SK-N-SH treated with all-trans-retinoic acid at 6 μM for 48 hours (cell line): ENCODE data around the gene TUBB8B.
"Not testable (repeated sequence)": the region's sequence is repeated elsewhere in the genome, so short reads cannot be mapped to it uniquely, and the experiment has no call there.

Experiments
- ARNTL ChIP-seq: fragments of 450-650 bp; formaldehyde crosslinking; IDR thresholded peaks from 2 replicates; pipeline ENCODE4 v1.5.0; 2020; ENCODE audit warnings: low read depth, mild to moderate bottlenecking, moderate library complexity, borderline replicate concordance
- PPARA ChIP-seq: fragments of 250-450 bp; sonication (Bioruptor Pico); IDR thresholded peaks from 2 replicates; pipeline ENCODE4 v1.5.0; 2020; ENCODE audit warnings: mild to moderate bottlenecking, borderline replicate concordance
- TOX ChIP-seq: fragments of 250-450 bp; sonication (Bioruptor Pico); IDR thresholded peaks from 2 replicates; pipeline ENCODE4 v1.8.0; 2021; ENCODE audit warnings: mild to moderate bottlenecking, moderate library complexity, borderline replicate concordance
- ZFP3 ChIP-seq: fragments of 250-450 bp; sonication (Bioruptor Pico); IDR thresholded peaks from 2 replicates; pipeline ENCODE4 v1.5.0; 2020; ENCODE audit warnings: mild to moderate bottlenecking, moderate library complexity
- ZNF565 ChIP-seq: fragments of 450-650 bp; formaldehyde crosslinking; conservative IDR thresholded peaks from 2 replicates; pipeline ENCODE4 v1.5.0; 2020; ENCODE audit warnings: low read depth, mild to moderate bottlenecking, moderate library complexity
- ZNF8 ChIP-seq: fragments of 450-650 bp; formaldehyde crosslinking; IDR thresholded peaks from 2 replicates; pipeline ENCODE4 v1.5.0; 2020; ENCODE audit warnings: mild to moderate bottlenecking, moderate library complexity
- TF ChIP-seq, protein P1 (sequence below): fragments of 250-450 bp; sonication (Bioruptor Pico); IDR thresholded peaks from 2 replicates; pipeline ENCODE4 v1.5.1; 2020; ENCODE audit warnings: low read depth, mild to moderate bottlenecking, moderate library complexity
- TF ChIP-seq, protein P2 (sequence below): fragments of 250-450 bp; sonication (Bioruptor Pico); IDR thresholded peaks from 2 replicates; pipeline ENCODE4 v1.8.0; 2020; ENCODE audit warnings: mild to moderate bottlenecking, moderate library complexity, borderline replicate concordance

DNA sequence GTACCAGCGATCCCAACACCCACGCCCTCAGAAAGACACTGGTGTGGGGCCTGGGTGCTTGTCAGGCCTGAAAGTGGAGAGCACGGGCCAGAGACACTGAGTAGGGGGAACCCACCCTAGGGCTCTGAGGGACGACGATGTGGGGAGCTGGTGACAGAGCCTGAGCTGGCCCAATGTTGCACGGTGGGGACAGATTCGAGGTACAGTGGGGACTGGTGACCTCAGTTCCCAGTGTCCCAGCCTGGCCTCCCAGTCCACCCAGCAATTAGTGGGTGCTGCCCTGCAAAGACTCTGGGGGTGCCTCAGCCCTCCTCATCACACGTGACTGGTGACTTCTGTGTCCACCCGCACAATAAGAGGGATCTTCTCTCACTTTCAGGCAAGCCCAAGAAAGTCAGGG, 36.6 kb downstream of the TUBB8B start:
- TF ChIP-seq ZNF565 (CRISPR knock-in tag); ZFP3 (CRISPR knock-in tag); ZNF8 (CRISPR knock-in tag); ARNTL (CRISPR knock-in tag); TOX (CRISPR knock-in tag); PPARA: not testable (repeated sequence)
- TF ChIP-seq, protein P1, sequence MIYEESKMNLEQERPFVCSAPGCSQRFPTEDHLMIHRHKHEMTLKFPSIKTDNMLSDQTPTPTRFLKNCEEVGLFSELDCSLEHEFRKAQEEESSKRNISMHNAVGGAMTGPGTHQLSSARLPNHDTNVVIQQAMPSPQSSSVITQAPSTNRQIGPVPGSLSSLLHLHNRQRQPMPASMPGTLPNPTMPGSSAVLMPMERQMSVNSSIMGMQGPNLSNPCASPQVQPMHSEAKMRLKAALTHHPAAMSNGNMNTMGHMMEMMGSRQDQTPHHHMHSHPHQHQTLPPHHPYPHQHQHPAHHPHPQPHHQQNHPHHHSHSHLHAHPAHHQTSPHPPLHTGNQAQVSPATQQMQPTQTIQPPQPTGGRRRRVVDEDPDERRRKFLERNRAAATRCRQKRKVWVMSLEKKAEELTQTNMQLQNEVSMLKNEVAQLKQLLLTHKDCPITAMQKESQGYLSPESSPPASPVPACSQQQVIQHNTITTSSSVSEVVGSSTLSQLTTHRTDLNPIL (CRISPR knock-in tag) = not testable (repeated sequence)
- TF ChIP-seq, protein P2, sequence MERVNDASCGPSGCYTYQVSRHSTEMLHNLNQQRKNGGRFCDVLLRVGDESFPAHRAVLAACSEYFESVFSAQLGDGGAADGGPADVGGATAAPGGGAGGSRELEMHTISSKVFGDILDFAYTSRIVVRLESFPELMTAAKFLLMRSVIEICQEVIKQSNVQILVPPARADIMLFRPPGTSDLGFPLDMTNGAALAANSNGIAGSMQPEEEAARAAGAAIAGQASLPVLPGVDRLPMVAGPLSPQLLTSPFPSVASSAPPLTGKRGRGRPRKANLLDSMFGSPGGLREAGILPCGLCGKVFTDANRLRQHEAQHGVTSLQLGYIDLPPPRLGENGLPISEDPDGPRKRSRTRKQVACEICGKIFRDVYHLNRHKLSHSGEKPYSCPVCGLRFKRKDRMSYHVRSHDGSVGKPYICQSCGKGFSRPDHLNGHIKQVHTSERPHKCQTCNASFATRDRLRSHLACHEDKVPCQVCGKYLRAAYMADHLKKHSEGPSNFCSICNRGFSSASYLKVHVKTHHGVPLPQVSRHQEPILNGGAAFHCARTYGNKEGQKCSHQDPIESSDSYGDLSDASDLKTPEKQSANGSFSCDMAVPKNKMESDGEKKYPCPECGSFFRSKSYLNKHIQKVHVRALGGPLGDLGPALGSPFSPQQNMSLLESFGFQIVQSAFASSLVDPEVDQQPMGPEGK (CRISPR knock-in tag) = not testable (repeated sequence)
